K562 (cell line): ENCODE measurements around the gene PGBD1. TPM values are rescaled to one million over a fixed set of nuclear protein-coding genes. Genes with fewer than 3 reads are reported as not detected.

Source experiments
- CBFB ChIP-seq: sonication (generic); formaldehyde crosslinking; IDR thresholded peaks from 2 replicates; pipeline ENCODE4 v1.4.0; 2020; ENCODE audit warnings: mild to moderate bottlenecking, missing genetic modification reagents
- CEBPB ChIP-seq: fragments of 450-650 bp; IDR thresholded peaks from 2 replicates; pipeline ENCODE4 v1.6.1; 2016; ENCODE audit warnings: missing genetic modification characterization, missing compliant biosample characterization
- EWSR1 ChIP-seq: fragments of 450-650 bp; IDR thresholded peaks from 2 replicates; pipeline ENCODE4 v1.6.1; 2018; ENCODE audit warnings: borderline replicate concordance, mild to moderate bottlenecking, low read depth, moderate library complexity; ENCODE audit not compliant: partially characterized antibody
- GTF2E2 ChIP-seq: fragments of 200-800 bp; sonication (Bioruptor generic); IDR thresholded peaks from 2 replicates; pipeline ENCODE4 v1.6.1; 2016; ENCODE audit warnings: missing genetic modification characterization, missing compliant biosample characterization
- HOMEZ ChIP-seq: fragments of 250-450 bp; sonication (Bioruptor Pico); IDR thresholded peaks from 2 replicates; pipeline ENCODE4 v1.4.0; 2020; ENCODE audit warnings: mild to moderate bottlenecking, moderate library complexity
- KAT7 ChIP-seq: sonication (generic); formaldehyde crosslinking; IDR thresholded peaks from 2 replicates; pipeline ENCODE4 v1.8.0; 2022; ENCODE audit warnings: missing genetic modification reagents, mild to moderate bottlenecking, borderline replicate concordance
- KAT8 ChIP-seq: fragments of 450-650 bp; IDR thresholded peaks from 2 replicates; pipeline ENCODE4 v1.6.1; 2016; ENCODE audit warnings: low read depth, mild to moderate bottlenecking
- KDM2B ChIP-seq: fragments of 250-450 bp; sonication (Bioruptor Pico); IDR thresholded peaks from 2 replicates; pipeline ENCODE4 v1.8.0; 2021; ENCODE audit warnings: mild to moderate bottlenecking, moderate library complexity
- MYNN ChIP-seq, 2 experiments: sonication (generic); formaldehyde crosslinking in 1 of 2; IDR thresholded peaks; 2 replicates each; pipeline versions ENCODE4 v1.5.0 to v1.6.1; 2016 to 2020; ENCODE audit warnings: antibody characterized with exemption in 1 of 2, missing genetic modification reagents in 1 of 2
- NCOA1 ChIP-seq: fragments of 450-650 bp; IDR thresholded peaks from 2 replicates; pipeline ENCODE4 v1.6.1; 2016; ENCODE audit warnings: low read depth
- PKNOX1 ChIP-seq: fragments of 450-650 bp; IDR thresholded peaks from 2 replicates; pipeline ENCODE4 v1.6.1; 2016
- RAD21 ChIP-seq, 2 experiments: fragments of 250-450 bp in 1 of 2; fragments of 450-650 bp in 1 of 2; sonication (Bioruptor Pico) in 1 of 2; formaldehyde crosslinking in 1 of 2; IDR thresholded peaks in 1 of 2; conservative IDR thresholded peaks in 1 of 2; 2 replicates each; pipeline versions ENCODE4 v1.4.0 to v1.8.0; 2020 to 2022; ENCODE audit warnings: mild to moderate bottlenecking in 2 of 2, moderate library complexity in 1 of 2
- SMAD4 ChIP-seq: fragments of 250-450 bp; sonication (Bioruptor Pico); conservative IDR thresholded peaks from 2 replicates; pipeline ENCODE4 v1.8.0; 2021; ENCODE audit warnings: inconsistent platforms, mild to moderate bottlenecking, moderate library complexity
- SMARCB1 ChIP-seq: IDR thresholded peaks from 2 replicates; pipeline ENCODE4 v1.6.1; 2011; ENCODE audit warnings: improper control_type of control experiment, low read depth; ENCODE audit not compliant: insufficient read length
- SRSF9 ChIP-seq: fragments of 200-400 bp; formaldehyde crosslinking; IDR thresholded peaks from 2 replicates; pipeline ENCODE4 v1.6.1; 2017; ENCODE audit warnings: low read depth, low read length, borderline replicate concordance
- THRAP3 ChIP-seq: fragments of 450-650 bp; IDR thresholded peaks from 2 replicates; pipeline ENCODE4 v1.6.1; 2016; ENCODE audit warnings: mild to moderate bottlenecking, inconsistent platforms, borderline replicate concordance
- ZBTB5 ChIP-seq: fragments of 450-650 bp; IDR thresholded peaks from 2 replicates; pipeline ENCODE4 v1.6.1; 2017; ENCODE audit warnings: antibody characterized with exemption
- ZEB2 ChIP-seq: fragments of 450-650 bp; IDR thresholded peaks from 2 replicates; pipeline ENCODE4 v1.6.1; 2016
- ZFP91 ChIP-seq: sonication (generic); formaldehyde crosslinking; IDR thresholded peaks from 2 replicates; pipeline ENCODE4 v1.8.0; 2022; ENCODE audit warnings: mild to moderate bottlenecking, missing genetic modification reagents
- ZNF140 ChIP-seq: fragments of 250-450 bp; sonication (Bioruptor Pico); IDR thresholded peaks from 2 replicates; pipeline ENCODE4 v1.8.0; 2021; ENCODE audit warnings: moderate library complexity, mild to moderate bottlenecking, inconsistent platforms
- ZNF146 ChIP-seq: IDR thresholded peaks from one replicate; pipeline ENCODE4 v1.6.1; 2018; ENCODE audit warnings: missing compliant biosample characterization; ENCODE audit not compliant: unreplicated experiment
- ZNF224 ChIP-seq: sonication (generic); formaldehyde crosslinking; IDR thresholded peaks from 2 replicates; pipeline ENCODE4 v1.8.0; 2022; ENCODE audit warnings: mild to moderate bottlenecking, missing genetic modification reagents
- ZNF431 ChIP-seq: sonication (generic); formaldehyde crosslinking; IDR thresholded peaks from 2 replicates; pipeline ENCODE4 v1.8.0; 2022; ENCODE audit warnings: mild to moderate bottlenecking, missing genetic modification reagents
- polyA plus RNA-seq, 8 experiments: library from polyadenylated mRNA; depleted of rRNA in 4 of 8; stranded (reverse) in 5 of 8; unstranded in 3 of 8; fragments of >200 nt; fragmentation: Nextera tagmentation in 2 of 8; fragmentation: Illumina TruSeq in 1 of 8; extraction: Ambion mirVana in 2 of 8; extraction: Trizol in 1 of 8; gene quantifications; 2 replicates each; pipeline versions ENCODE4 v1.2.1 to v1.2.3, GENCODE V29; 2011 to 2014; ENCODE audit warnings: inconsistent platforms in 1 of 8, missing spikeins in 1 of 8
- total RNA-seq, 7 experiments: library from RNA; depleted of rRNA in 6 of 7; stranded (reverse); fragments of >200 nt in 6 of 7; fragmentation: Illumina TruSeq in 2 of 7; extraction: Trizol in 2 of 7; gene quantifications; 2 replicates each; pipeline versions ENCODE4 v1.2.1 to v1.2.3, GENCODE V29; 2011 to 2021; ENCODE audit warnings: low replicate concordance in 1 of 7

PGBD1 gene
- total and polyA plus RNA-seq, 9 of the 15 experiments (the other 6 are each of a cell fraction or from before 2014, with no cell fraction given): 3.3 to 9.0 (median 7.3) TPM

- TF ChIP-seq GTF2E2 (tag) (no peak), MYNN (IDR thresholded peaks at IDR 0.05) (no peak; the same call in 1 of the 2 replicates), MYNN (CRISPR knock-in tag; IDR thresholded peaks at IDR 0.05) (no peak), ZBTB5 (no peak), RAD21 (CRISPR knock-in tag; conservative IDR thresholded peaks at IDR 0.05 in 1 of 2, IDR thresholded peaks at IDR 0.05 in 1 of 2) (peak in 1 of 2 experiments; percentile 25; a peak in 1 of 4 replicates), KAT7 (no peak), CEBPB (no peak), EWSR1 (no peak), THRAP3 (0 out of 2 replicates have a peak, but pooled peaks have one; percentile 20), ZEB2 (no peak), SMAD4 (CRISPR knock-in tag) (no peak), ZNF146 (no peak), KDM2B (CRISPR knock-in tag) (no peak), ZNF431 (CRISPR knock-in tag) (no peak), KAT8 (no peak), ZFP91 (CRISPR knock-in tag) (0 out of 2 replicates have a peak, but pooled peaks have one; percentile 9), SRSF9 (no peak), NCOA1 (no peak), PKNOX1 (peak; percentile 20; the same call in 1 of the 2 replicates), SMARCB1 (no peak), CBFB (CRISPR knock-in tag) (no peak), ZNF140 (CRISPR knock-in tag) (no peak), HOMEZ (CRISPR knock-in tag) (no peak), ZNF224 (CRISPR knock-in tag) (no peak)
Measured at GRCh38 chr6:28349344-28349891, 68.0 kb downstream of the PGBD1 start (continued).
